HepG2 (cell line): ENCODE results near the gene SPHK2. TPM values are rescaled to one million over a fixed set of nuclear protein-coding genes. Genes with fewer than 3 reads are reported as not detected.
A peak's percentile ranks its signal among the peaks of the same experiment; 100 is the strongest.

Source experiments
- CEBPG ChIP-seq: IDR thresholded peaks from 2 replicates; pipeline ENCODE4 v1.6.1; 2016
- DPF2 ChIP-seq: sonication (generic); formaldehyde crosslinking; IDR thresholded peaks from 2 replicates; pipeline ENCODE4 v1.4.0; 2020; ENCODE audit warnings: mild to moderate bottlenecking, low read depth, missing genetic modification reagents, borderline replicate concordance
- GTF3A ChIP-seq: sonication (generic); formaldehyde crosslinking; conservative IDR thresholded peaks from 2 replicates; pipeline ENCODE4 v1.4.0; 2020; ENCODE audit warnings: mild to moderate bottlenecking, missing genetic modification reagents
- KMT2B ChIP-seq: IDR thresholded peaks from 2 replicates; pipeline ENCODE4 v1.6.1; 2016; ENCODE audit warnings: missing genetic modification reagents, missing compliant biosample characterization
- NONO ChIP-seq, 2 experiments: fragments of 450-650 bp in 1 of 2; sonication (generic) in 1 of 2; formaldehyde crosslinking in 1 of 2; IDR thresholded peaks in 1 of 2; conservative IDR thresholded peaks in 1 of 2; 2 replicates each; pipeline versions ENCODE4 v1.6.1 to v1.8.0; 2017 to 2022; ENCODE audit warnings: mild to moderate bottlenecking in 1 of 2, missing genetic modification reagents in 1 of 2, moderate library complexity in 1 of 2
- RBAK ChIP-seq: sonication (generic); formaldehyde crosslinking; IDR thresholded peaks from 2 replicates; pipeline ENCODE4 v1.5.1; 2020; ENCODE audit warnings: mild to moderate bottlenecking, missing genetic modification reagents
- YEATS2 ChIP-seq: sonication (generic); formaldehyde crosslinking; IDR thresholded peaks from 2 replicates; pipeline ENCODE4 v1.4.0; 2020; ENCODE audit warnings: missing genetic modification reagents, borderline replicate concordance
- ZNF33B ChIP-seq: sonication (generic); formaldehyde crosslinking; IDR thresholded peaks from 2 replicates; pipeline ENCODE4 v1.5.1; 2020; ENCODE audit warnings: mild to moderate bottlenecking, missing genetic modification reagents
- ZNF614 ChIP-seq: IDR thresholded peaks from 2 replicates; pipeline ENCODE4 v1.6.1; 2018; ENCODE audit warnings: missing biosample characterization, missing genetic modification reagents, inconsistent platforms, borderline replicate concordance
- ZNF709 ChIP-seq: sonication (generic); formaldehyde crosslinking; IDR thresholded peaks from 2 replicates; pipeline ENCODE4 v1.5.0; 2020; ENCODE audit warnings: mild to moderate bottlenecking, missing genetic modification reagents
- ZNF83 ChIP-seq: sonication (generic); formaldehyde crosslinking; IDR thresholded peaks from 2 replicates; pipeline ENCODE4 v1.4.0; 2020; ENCODE audit warnings: missing genetic modification reagents, mild to moderate bottlenecking, borderline replicate concordance
- polyA plus RNA-seq, 8 experiments: library from polyadenylated mRNA; depleted of rRNA in 3 of 8; stranded (reverse) in 7 of 8; unstranded in 1 of 8; fragments of >200 nt; fragmentation: Illumina TruSeq in 4 of 8; extraction: Trizol in 4 of 8; gene quantifications; 2 replicates each; pipeline versions ENCODE4 v1.2.1 to v1.2.3, GENCODE V29; 2011 to 2016; ENCODE audit warnings: low read depth in 4 of 8, missing spikeins in 1 of 8, mixed read lengths in 1 of 8; ENCODE audit not compliant: insufficient read depth in 1 of 8
- total RNA-seq, 5 experiments: library from RNA; depleted of rRNA; stranded (reverse); fragments of >200 nt; fragmentation: Illumina TruSeq; extraction: Trizol; gene quantifications; 2 replicates each; pipeline ENCODE4 v1.2.3, GENCODE V29; 2016; ENCODE audit warnings: low read depth in 1 of 5
- TF ChIP-seq, protein P1 (sequence below): sonication (generic); formaldehyde crosslinking; IDR thresholded peaks from 2 replicates; pipeline ENCODE4 v1.4.0; 2020; ENCODE audit warnings: missing genetic modification reagents
- TF ChIP-seq, protein P2 (sequence below): sonication (generic); formaldehyde crosslinking; IDR thresholded peaks from 2 replicates; pipeline ENCODE4 v1.4.0; 2020; ENCODE audit warnings: missing genetic modification reagents
- TF ChIP-seq, protein P3 (sequence below): IDR thresholded peaks from 2 replicates; pipeline ENCODE4 v1.6.1; 2016; ENCODE audit warnings: low read depth, missing genetic modification reagents, missing compliant biosample characterization
- TF ChIP-seq, protein P4 (sequence below): sonication (generic); formaldehyde crosslinking; IDR thresholded peaks from 2 replicates; pipeline ENCODE4 v1.5.1; 2020; ENCODE audit warnings: missing genetic modification reagents, mild to moderate bottlenecking, borderline replicate concordance

The SPHK2 gene
- total and polyA plus RNA-seq, 2 of the 13 experiments (the other 11 are each of a cell fraction or from before 2014, with no cell fraction given): 2.9 to 14.4 TPM

DNA sequence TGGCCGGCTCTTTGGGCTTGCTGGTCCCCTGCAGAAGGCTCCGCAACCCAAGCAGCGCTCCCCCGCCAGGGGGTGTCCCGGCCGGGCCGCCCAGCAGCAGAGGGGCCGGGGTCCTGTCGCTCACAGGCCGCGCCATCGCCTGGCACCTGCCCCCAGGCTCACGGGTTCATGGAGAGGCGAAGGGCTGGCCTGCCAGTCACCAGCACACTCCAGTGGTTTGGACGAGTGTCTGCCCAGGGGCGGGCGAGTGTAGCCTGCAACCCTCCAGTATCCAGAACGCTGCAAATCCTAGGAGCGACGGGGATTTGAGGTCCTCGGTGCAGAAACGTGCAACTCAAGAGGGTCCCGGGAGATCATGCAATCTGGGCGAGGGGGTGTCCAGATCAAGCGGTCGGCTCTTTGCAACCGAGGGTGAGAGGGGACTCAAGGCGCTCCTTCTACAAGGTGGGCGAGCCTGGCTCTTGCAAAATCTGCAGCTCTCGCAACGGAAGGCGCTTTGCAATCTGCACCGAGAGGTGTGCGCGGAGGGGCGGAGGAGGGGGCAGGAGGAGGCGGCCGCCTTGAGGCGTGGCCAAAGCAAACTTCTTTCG, 17.6 kb downstream of the SPHK2 start, which contains the start of gene DBP (continued):
- TF ChIP-seq, protein P1, sequence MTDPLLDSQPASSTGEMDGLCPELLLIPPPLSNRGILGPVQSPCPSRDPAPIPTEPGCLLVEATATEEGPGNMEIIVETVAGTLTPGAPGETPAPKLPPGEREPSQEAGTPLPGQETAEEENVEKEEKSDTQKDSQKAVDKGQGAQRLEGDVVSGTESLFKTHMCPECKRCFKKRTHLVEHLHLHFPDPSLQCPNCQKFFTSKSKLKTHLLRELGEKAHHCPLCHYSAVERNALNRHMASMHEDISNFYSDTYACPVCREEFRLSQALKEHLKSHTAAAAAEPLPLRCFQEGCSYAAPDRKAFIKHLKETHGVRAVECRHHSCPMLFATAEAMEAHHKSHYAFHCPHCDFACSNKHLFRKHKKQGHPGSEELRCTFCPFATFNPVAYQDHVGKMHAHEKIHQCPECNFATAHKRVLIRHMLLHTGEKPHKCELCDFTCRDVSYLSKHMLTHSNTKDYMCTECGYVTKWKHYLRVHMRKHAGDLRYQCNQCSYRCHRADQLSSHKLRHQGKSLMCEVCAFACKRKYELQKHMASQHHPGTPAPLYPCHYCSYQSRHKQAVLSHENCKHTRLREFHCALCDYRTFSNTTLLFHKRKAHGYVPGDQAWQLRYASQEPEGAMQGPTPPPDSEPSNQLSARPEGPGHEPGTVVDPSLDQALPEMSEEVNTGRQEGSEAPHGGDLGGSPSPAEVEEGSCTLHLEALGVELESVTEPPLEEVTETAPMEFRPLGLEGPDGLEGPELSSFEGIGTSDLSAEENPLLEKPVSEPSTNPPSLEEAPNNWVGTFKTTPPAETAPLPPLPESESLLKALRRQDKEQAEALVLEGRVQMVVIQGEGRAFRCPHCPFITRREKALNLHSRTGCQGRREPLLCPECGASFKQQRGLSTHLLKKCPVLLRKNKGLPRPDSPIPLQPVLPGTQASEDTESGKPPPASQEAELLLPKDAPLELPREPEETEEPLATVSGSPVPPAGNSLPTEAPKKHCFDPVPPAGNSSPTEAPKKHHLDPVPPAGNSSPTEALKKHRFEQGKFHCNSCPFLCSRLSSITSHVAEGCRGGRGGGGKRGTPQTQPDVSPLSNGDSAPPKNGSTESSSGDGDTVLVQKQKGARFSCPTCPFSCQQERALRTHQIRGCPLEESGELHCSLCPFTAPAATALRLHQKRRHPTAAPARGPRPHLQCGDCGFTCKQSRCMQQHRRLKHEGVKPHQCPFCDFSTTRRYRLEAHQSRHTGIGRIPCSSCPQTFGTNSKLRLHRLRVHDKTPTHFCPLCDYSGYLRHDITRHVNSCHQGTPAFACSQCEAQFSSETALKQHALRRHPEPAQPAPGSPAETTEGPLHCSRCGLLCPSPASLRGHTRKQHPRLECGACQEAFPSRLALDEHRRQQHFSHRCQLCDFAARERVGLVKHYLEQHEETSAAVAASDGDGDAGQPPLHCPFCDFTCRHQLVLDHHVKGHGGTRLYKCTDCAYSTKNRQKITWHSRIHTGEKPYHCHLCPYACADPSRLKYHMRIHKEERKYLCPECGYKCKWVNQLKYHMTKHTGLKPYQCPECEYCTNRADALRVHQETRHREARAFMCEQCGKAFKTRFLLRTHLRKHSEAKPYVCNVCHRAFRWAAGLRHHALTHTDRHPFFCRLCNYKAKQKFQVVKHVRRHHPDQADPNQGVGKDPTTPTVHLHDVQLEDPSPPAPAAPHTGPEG (CRISPR knock-in tag): no peak
- TF ChIP-seq, protein P2, sequence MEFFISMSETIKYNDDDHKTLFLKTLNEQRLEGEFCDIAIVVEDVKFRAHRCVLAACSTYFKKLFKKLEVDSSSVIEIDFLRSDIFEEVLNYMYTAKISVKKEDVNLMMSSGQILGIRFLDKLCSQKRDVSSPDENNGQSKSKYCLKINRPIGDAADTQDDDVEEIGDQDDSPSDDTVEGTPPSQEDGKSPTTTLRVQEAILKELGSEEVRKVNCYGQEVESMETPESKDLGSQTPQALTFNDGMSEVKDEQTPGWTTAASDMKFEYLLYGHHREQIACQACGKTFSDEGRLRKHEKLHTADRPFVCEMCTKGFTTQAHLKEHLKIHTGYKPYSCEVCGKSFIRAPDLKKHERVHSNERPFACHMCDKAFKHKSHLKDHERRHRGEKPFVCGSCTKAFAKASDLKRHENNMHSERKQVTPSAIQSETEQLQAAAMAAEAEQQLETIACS (CRISPR knock-in tag): no peak
- TF ChIP-seq, protein P3, sequence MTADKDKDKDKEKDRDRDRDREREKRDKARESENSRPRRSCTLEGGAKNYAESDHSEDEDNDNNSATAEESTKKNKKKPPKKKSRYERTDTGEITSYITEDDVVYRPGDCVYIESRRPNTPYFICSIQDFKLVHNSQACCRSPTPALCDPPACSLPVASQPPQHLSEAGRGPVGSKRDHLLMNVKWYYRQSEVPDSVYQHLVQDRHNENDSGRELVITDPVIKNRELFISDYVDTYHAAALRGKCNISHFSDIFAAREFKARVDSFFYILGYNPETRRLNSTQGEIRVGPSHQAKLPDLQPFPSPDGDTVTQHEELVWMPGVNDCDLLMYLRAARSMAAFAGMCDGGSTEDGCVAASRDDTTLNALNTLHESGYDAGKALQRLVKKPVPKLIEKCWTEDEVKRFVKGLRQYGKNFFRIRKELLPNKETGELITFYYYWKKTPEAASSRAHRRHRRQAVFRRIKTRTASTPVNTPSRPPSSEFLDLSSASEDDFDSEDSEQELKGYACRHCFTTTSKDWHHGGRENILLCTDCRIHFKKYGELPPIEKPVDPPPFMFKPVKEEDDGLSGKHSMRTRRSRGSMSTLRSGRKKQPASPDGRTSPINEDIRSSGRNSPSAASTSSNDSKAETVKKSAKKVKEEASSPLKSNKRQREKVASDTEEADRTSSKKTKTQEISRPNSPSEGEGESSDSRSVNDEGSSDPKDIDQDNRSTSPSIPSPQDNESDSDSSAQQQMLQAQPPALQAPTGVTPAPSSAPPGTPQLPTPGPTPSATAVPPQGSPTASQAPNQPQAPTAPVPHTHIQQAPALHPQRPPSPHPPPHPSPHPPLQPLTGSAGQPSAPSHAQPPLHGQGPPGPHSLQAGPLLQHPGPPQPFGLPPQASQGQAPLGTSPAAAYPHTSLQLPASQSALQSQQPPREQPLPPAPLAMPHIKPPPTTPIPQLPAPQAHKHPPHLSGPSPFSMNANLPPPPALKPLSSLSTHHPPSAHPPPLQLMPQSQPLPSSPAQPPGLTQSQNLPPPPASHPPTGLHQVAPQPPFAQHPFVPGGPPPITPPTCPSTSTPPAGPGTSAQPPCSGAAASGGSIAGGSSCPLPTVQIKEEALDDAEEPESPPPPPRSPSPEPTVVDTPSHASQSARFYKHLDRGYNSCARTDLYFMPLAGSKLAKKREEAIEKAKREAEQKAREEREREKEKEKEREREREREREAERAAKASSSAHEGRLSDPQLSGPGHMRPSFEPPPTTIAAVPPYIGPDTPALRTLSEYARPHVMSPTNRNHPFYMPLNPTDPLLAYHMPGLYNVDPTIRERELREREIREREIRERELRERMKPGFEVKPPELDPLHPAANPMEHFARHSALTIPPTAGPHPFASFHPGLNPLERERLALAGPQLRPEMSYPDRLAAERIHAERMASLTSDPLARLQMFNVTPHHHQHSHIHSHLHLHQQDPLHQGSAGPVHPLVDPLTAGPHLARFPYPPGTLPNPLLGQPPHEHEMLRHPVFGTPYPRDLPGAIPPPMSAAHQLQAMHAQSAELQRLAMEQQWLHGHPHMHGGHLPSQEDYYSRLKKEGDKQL (CRISPR knock-in tag): no peak
- 0 out of 2 replicates have a peak, but pooled peaks have one; percentile 2 for TF ChIP-seq ZNF83 (CRISPR knock-in tag)
- no peak for TF ChIP-seq CEBPG (CRISPR knock-in tag)
- TF ChIP-seq GTF3A (CRISPR knock-in tag): no peak
- no peak for TF ChIP-seq ZNF33B
- TF ChIP-seq ZNF709 (CRISPR knock-in tag): no peak
- TF ChIP-seq YEATS2 (CRISPR knock-in tag): no peak
- TF ChIP-seq RBAK (CRISPR knock-in tag): no peak
- no peak for TF ChIP-seq ZNF614 (CRISPR knock-in tag)
- no peak for TF ChIP-seq NONO (IDR thresholded peaks at IDR 0.05)
- no peak for TF ChIP-seq NONO (CRISPR knock-in tag; conservative IDR thresholded peaks at IDR 0.05)
- TF ChIP-seq, protein P4, sequence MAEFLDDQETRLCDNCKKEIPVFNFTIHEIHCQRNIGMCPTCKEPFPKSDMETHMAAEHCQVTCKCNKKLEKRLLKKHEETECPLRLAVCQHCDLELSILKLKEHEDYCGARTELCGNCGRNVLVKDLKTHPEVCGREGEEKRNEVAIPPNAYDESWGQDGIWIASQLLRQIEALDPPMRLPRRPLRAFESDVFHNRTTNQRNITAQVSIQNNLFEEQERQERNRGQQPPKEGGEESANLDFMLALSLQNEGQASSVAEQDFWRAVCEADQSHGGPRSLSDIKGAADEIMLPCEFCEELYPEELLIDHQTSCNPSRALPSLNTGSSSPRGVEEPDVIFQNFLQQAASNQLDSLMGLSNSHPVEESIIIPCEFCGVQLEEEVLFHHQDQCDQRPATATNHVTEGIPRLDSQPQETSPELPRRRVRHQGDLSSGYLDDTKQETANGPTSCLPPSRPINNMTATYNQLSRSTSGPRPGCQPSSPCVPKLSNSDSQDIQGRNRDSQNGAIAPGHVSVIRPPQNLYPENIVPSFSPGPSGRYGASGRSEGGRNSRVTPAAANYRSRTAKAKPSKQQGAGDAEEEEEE (CRISPR knock-in tag): no peak
- TF ChIP-seq KMT2B (CRISPR knock-in tag): no peak
- TF ChIP-seq DPF2 (CRISPR knock-in tag): no peak
